Esophagus (tissue), 2 donors: Measurements from ENCODE around the gene SUSD5. TPM values are rescaled to one million over a fixed set of nuclear protein-coding genes. Genes with fewer than 3 reads are reported as not detected.
"Not testable (repeated sequence)": the region's sequence is repeated elsewhere in the genome, so short reads cannot be mapped to it uniquely, and the experiment has no call there.

Experiments used
- H3K27ac ChIP-seq, 2 donors: one replicate each; pipeline ENCODE4 v1.5.1; 2013; ENCODE audit warnings: low read depth in 2 of 2, mild to moderate bottlenecking in 2 of 2, inconsistent platforms in 1 of 2, low read length in 1 of 2, moderate library complexity in 1 of 2
- H3K27me3 ChIP-seq, 2 donors: one replicate each; pipeline ENCODE4 v1.6.1; 2013; ENCODE audit warnings: low read length in 2 of 2, control low read depth in 1 of 2, mild to moderate bottlenecking in 1 of 2; ENCODE audit not compliant: insufficient read depth in 2 of 2, control insufficient read depth in 1 of 2
- H3K36me3 ChIP-seq, 2 donors: one replicate each; pipeline ENCODE4 v1.6.1; 2013; ENCODE audit warnings: low read length in 1 of 2; ENCODE audit not compliant: control insufficient read depth in 2 of 2, insufficient read depth in 2 of 2
- H3K4me1 ChIP-seq, 2 donors: one replicate each; pipeline ENCODE4 v1.6.1; 2013; ENCODE audit warnings: low read length in 1 of 2; ENCODE audit not compliant: control insufficient read depth in 2 of 2, insufficient read depth in 2 of 2
- H3K4me3 ChIP-seq, 2 donors: one replicate each; pipeline ENCODE4 v1.5.1; 2013; ENCODE audit warnings: low read length in 2 of 2, mild to moderate bottlenecking in 2 of 2, low read depth in 1 of 2, moderate library complexity in 1 of 2
- H3K9me3 ChIP-seq, 2 donors: one replicate each; pipeline ENCODE4 v1.6.1; 2013; ENCODE audit warnings: mild to moderate bottlenecking in 2 of 2, low read depth in 1 of 2, low read length in 1 of 2, moderate library complexity in 1 of 2; ENCODE audit not compliant: control insufficient read depth in 2 of 2, insufficient read depth in 1 of 2
- WGBS, 2 donors: extraction: QIAGEN DNeasy Blood & Tissue Kit; methylation state at CpG; one replicate each; pipeline ENCODE4 v1.1.7; 2013; 5-methylcytosine and 5-hydroxymethylcytosine counted together
- polyA plus RNA-seq, 2 donors: library from polyadenylated mRNA; stranded (reverse); fragments of 200-250 nt; gene quantifications; one replicate each; pipeline ENCODE4 v1.2.3, GENCODE V29; 2013
- donor health status: healthy with polysubstance abuse.
- donor health status: Bipolar disorder and iron deficiency.

The SUSD5 gene
- polyA plus RNA-seq, 2 donors: 0.04 to 0.16 TPM

DNA sequence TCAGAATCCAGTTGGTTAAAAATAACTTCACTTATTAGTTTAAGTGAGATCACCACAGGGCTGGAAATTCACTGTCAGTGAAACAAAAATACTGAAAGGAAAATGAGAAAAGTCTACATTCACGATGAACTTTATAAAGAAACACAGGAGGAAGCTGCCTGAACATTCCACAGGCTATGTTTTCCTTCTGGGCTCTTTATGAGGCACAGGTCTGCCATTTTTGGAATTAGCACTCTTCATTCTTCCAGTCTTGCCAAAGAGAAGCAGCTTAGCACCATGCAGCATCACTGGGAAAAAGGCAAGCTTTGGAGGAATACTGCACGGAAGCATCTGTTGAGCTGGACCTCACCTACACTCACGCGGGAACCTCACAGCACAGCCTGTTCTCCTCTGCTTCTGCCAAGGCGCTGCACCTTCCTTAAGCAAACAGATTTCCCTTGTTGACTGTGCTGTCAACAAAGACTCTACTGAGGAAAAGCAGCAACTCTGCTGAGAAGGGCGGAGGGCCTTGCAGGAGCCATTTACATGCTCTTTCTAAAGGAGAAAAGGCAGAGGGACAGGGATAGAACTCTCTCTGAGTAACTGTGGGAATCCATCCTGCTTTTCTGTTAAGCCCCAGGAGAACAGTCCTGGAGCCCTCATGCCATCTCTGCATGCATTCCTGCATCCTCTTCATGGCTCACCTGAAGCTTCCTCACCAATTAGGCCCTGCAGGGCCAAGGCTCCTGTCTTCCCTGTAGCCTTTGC lies 15.7 kb downstream of the SUSD5 start:
- no peaks in the 10 kb centered on the region for H3K36me3 ChIP-seq
- no peak overlapping the region for H3K4me3 ChIP-seq
- WGBS, 2 donors: 49 to 54% methylated on average over 6 of the region's 6 CpGs
- H3K4me1 ChIP-seq: peaks cover 0 to 2% of the 10 kb centered on the region in 2 donors
- no peaks in the 10 kb centered on the region for H3K9me3 ChIP-seq
- no peak overlapping the region for H3K27ac ChIP-seq
- no peaks in the 10 kb centered on the region for H3K27me3 ChIP-seq

DNA sequence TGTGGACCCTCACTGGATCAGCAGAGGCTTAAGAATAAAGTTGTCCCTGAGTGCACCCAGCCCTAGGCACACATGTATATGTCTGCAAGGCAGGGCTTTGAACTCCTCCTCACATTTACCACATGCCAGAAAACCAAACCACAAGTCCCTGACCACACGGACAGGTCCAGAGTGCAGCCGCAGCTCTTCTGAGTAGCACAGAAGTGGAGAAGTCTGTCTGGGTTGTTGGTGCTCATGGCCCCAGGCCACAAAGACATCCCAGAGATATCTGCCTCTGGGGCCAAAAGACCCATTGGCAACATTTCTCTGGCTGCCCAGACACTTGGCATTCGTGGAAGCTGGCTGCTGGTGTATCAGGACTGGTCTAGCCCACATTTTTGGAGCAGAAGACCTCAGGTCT lies 17.4 kb downstream of the SUSD5 start:
- no peaks in the 10 kb centered on the region for H3K27me3 ChIP-seq
- H3K36me3 ChIP-seq: no peaks in the 10 kb centered on the region
- H3K27ac ChIP-seq: no peak overlapping the region
- H3K4me1 ChIP-seq: peaks cover 0 to 2% of the 10 kb centered on the region in 2 donors
- 78 to 81% methylated on average over 3 of the region's 3 CpGs for WGBS, 2 donors
- no peak overlapping the region for H3K4me3 ChIP-seq
- no peaks in the 10 kb centered on the region for H3K9me3 ChIP-seq

DNA sequence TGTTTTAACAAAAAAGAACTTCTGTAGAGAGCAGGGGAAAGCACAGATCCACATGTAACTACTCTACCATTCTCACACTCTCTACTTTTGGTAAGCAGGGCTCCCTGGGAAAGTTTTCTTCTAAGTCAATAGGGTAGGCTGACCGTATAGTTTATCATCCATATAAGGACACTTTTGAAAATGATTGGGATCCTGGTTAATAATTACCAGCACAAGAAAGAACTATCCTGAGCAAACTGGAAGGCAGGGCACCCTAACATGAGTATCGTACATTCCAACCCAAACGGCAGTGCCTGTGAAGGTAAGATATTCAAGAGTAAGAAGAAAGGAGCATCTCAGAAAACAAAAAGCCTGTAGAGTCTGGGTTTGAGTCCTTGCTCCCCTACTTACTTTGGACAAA lies 22.1 kb downstream of the SUSD5 start:
- no peaks in the 10 kb centered on the region for H3K4me1 ChIP-seq
- no peaks in the 10 kb centered on the region for H3K9me3 ChIP-seq
- 37 to 59% methylated on average over 3 of the region's 3 CpGs for WGBS, 2 donors
- H3K27me3 ChIP-seq: no peaks in the 10 kb centered on the region
- H3K4me3 ChIP-seq: no peak overlapping the region
- no peak overlapping the region for H3K27ac ChIP-seq
- no peaks in the 10 kb centered on the region for H3K36me3 ChIP-seq

- WGBS, 2 donors: 84 to 89% methylated on average over 1 of the region's 1 CpG
- H3K9me3 ChIP-seq: no peaks in the 10 kb centered on the region
- no peaks in the 10 kb centered on the region for H3K4me1 ChIP-seq
- no peaks in the 10 kb centered on the region for H3K36me3 ChIP-seq
- H3K27me3 ChIP-seq: no peaks in the 10 kb centered on the region
- no peak overlapping the region for H3K4me3 ChIP-seq
- no peak overlapping the region for H3K27ac ChIP-seq
Measured at GRCh38 chr3:33194303-33194702, 24.3 kb downstream of the SUSD5 start.

DNA sequence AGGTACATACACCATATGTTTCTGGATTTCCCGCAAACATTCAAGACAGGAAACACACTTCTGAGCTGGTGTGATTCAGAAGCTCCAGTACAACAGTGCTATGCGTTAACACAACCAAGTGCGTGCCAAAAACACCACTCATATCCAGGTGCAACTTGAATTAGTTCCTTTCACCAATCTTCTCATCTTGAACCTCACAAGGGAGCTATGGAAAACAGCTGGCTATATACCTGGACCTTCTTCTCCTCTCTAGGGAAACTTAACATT lies 31.3 kb downstream of the SUSD5 start:
- 89 to 92% methylated on average over 3 of the region's 3 CpGs for WGBS, 2 donors
- Histone ChIP-seq H3K9me3 (no peaks in the 10 kb centered on the region), H3K4me1 (no peaks in the 10 kb centered on the region), H3K36me3 (no peaks in the 10 kb centered on the region), H3K27ac (no peak overlapping the region), H3K27me3 (no peaks in the 10 kb centered on the region), H3K4me3 (no peak overlapping the region)

DNA sequence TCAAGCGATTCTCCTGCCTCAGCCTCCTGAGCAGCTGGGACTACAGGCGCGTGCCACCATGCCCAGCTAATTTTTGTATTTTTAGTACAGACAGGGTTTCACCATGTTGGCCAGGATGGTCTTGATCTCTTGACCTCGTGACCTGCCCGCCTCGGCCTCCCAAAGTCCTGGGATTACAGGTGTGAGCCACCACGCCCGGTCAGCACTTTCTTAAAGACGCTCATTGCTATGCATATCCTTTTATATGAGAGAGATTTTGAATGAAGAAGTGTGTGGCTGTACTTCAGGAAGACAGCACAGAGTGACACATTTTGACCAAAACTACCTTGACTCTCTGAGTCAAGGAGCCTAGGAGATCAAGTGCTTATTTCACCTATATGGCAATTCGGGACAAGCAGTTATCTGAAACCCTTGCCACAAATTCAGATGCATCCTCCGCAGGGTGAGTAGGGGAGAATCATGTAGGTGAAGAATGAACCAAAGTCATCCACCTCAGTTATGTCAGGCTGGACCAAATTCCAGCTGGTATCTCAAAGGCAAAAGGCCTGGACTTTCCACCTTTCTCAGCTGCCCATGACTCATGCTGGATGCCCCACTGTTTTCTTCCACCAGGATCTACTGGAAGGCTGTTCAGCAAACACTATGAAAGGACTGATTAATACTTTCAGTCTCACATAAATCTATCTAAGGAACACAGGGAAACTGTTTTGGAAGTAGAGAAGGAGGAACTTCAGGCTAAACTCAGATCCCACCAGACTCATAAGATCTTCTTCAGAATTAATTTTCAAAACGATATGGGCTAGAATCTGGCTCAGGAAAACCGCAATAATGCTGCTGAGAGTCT lies 31.9 kb downstream of the SUSD5 start:
- Histone ChIP-seq H3K9me3 (no peaks in the 10 kb centered on the region), H3K27ac (no peak overlapping the region), H3K4me1 (no peaks in the 10 kb centered on the region), H3K27me3 (no peaks in the 10 kb centered on the region), H3K4me3 (no peak overlapping the region), H3K36me3 (no peaks in the 10 kb centered on the region)
- WGBS, 2 donors: 89 to 90% methylated on average over 13 of the region's 13 CpGs

- Histone ChIP-seq H3K27me3 (no peaks in the 10 kb centered on the region), H3K4me3 (no peak overlapping the region), H3K27ac (no peak overlapping the region), H3K4me1 (no peaks in the 10 kb centered on the region), H3K9me3 (no peaks in the 10 kb centered on the region), H3K36me3 (no peaks in the 10 kb centered on the region)
- 76 to 77% methylated on average over 2 of the region's 2 CpGs for WGBS, 2 donors
Measured at GRCh38 chr3:33184863-33185262, 33.7 kb downstream of the SUSD5 start.

DNA sequence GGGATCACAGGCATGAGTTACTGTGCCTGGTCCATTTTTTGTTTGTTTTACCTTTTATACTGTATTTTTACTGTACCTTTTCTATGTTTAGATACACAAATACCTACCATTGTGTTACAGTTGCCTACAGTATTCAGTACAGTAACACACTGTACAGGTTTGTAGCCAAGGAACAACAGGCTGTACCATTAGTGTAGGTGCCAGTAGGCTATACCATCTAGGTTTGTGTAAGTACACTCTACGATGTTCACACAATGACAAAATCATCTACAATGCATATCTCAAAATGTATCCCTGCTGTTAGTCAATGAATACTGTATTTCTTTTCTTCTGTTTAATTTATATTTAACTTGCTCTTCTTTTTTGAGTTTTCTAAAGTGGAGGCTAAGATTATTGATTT lies 37.0 kb downstream of the SUSD5 start:
- H3K27me3 ChIP-seq, H3K9me3 ChIP-seq, H3K36me3 ChIP-seq, H3K4me1 ChIP-seq, H3K27ac ChIP-seq, H3K4me3 ChIP-seq: not testable (repeated sequence)
- WGBS, 2 donors: 87 to 93% methylated on average over 1 of the region's 1 CpG

GRCh38 chr3:33181229-33181628 lies 37.4 kb downstream of the SUSD5 start:
- no peaks in the 10 kb centered on the region for H3K36me3 ChIP-seq
- H3K9me3 ChIP-seq: no peaks in the 10 kb centered on the region
- no peaks in the 10 kb centered on the region for H3K27me3 ChIP-seq
- no peak overlapping the region for H3K27ac ChIP-seq
- WGBS, 2 donors: 68 to 69% methylated on average over 5 of the region's 5 CpGs
- no peak overlapping the region for H3K4me3 ChIP-seq
- no peaks in the 10 kb centered on the region for H3K4me1 ChIP-seq

DNA sequence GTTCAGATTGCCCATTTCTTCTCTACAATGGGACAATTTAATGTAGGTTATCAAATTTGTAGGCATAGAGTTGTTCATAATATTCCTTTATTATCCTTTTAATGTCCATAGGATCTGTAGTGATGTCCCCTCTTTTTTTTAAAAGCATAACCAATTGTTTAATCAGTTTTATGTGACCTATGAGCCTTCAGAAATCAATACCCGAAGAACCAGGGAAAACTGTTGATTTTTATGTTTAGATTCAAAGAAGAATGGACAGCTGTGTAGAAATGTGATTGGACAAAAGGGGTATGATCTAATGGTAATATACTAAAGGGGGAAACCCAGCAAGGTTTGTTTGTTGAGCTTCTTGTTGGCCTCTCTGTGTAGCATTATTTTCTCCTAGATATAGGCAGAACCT lies 39.5 kb downstream of the SUSD5 start:
- H3K27me3 ChIP-seq: no peaks in the 10 kb centered on the region
- 73 to 81% methylated on average over 1 of the region's 1 CpG for WGBS, 2 donors
- no peak overlapping the region for H3K4me3 ChIP-seq
- H3K36me3 ChIP-seq: no peaks in the 10 kb centered on the region
- H3K4me1 ChIP-seq: no peaks in the 10 kb centered on the region
- H3K9me3 ChIP-seq: no peaks in the 10 kb centered on the region
- no peak overlapping the region for H3K27ac ChIP-seq
